ENCODE measurements around the gene TRPV2. TPM values are rescaled to one million over a fixed set of nuclear protein-coding genes. Genes with fewer than 3 reads are reported as not detected.

TRPV2 gene
- total RNA-seq, 1 experiment from 2014 or later, result 34.9 TPM

- in situ Hi-C loops (cut with HindIII; ENCODE audit: low pct_unique_long_range_greater_than_20kb, low sequenced_read_pairs), result no loop called here
- no peak for DNase-seq (ENCODE audit: low read depth, low spot score)
- ChIA-PET POLR2A (no interaction called here), CTCF (interaction anchor here (0.6 kb wide), 1 partner anchor 48 kb away, joined by 4 read pairs; no protein-coding TSS in a partner anchor)
- TF ChIP-seq CTCF (IDR thresholded peaks at IDR 0.05) (no peak), TCF7L2 (IDR thresholded peaks at IDR 0.05; ENCODE audit: low read depth, low read length) (no peak), REST (IDR thresholded peaks at IDR 0.05; ENCODE audit: insufficient read depth in 1 of 2, low read depth in 2 of 2, low read length in 1 of 2) (no peak), POLR2AphosphoS5 (IDR thresholded peaks at IDR 0.05; ENCODE audit: low read depth, low read length) (no peak), SIN3A (IDR thresholded peaks at IDR 0.05; ENCODE audit: borderline replicate concordance, insufficient read depth, low read depth, low read length) (no peak)
- H3K4me3 ChIP-seq (ENCODE audit: low read depth in 2 of 2, low read length in 2 of 2), result no peak overlapping the region
- no peaks in the 10 kb centered on the region for H3K36me3 ChIP-seq (ENCODE audit: control insufficient read depth, insufficient read depth, low read length)
- H3K27me3 ChIP-seq (ENCODE audit: control insufficient read depth, insufficient read depth, low read length), result no peaks in the 10 kb centered on the region
- no peaks in the 10 kb centered on the region for H3K9me3 ChIP-seq (ENCODE audit: control insufficient read depth, insufficient read depth, low read depth, low read length)
- H3K27ac ChIP-seq (ENCODE audit: low read length), result no peak overlapping the region
- intact Hi-C loops (cut with micrococcal nuclease; ENCODE audit: unreplicated experiment), result no loop called here
- ATAC-seq, result no peak
- no TSS peak for BruUV-seq (replicated peaks)
- no peaks in the 10 kb centered on the region for H3K4me1 ChIP-seq (ENCODE audit: control insufficient read depth, insufficient read depth, low read length)
These were observed 62.3 kb downstream of the TRPV2 start for GRCh38 chr17:16477666-16478065.

- in situ Hi-C loops (cut with HindIII; ENCODE audit: low pct_unique_long_range_greater_than_20kb, low sequenced_read_pairs), result no loop called here
- H3K27me3 ChIP-seq (ENCODE audit: control insufficient read depth, insufficient read depth, low read length), result no peaks in the 10 kb centered on the region
- ATAC-seq, result no peak
- ChIA-PET CTCF (no interaction called here), POLR2A (no interaction called here)
- H3K4me1 ChIP-seq (ENCODE audit: control insufficient read depth, insufficient read depth, low read length), result no peaks in the 10 kb centered on the region
- DNase-seq (ENCODE audit: low read depth, low spot score), result no peak
- no peaks in the 10 kb centered on the region for H3K9me3 ChIP-seq (ENCODE audit: control insufficient read depth, insufficient read depth, low read depth, low read length)
- intact Hi-C loops (cut with micrococcal nuclease; ENCODE audit: unreplicated experiment), result no loop called here
- H3K27ac ChIP-seq (ENCODE audit: low read length), result no peak overlapping the region
- H3K36me3 ChIP-seq (ENCODE audit: control insufficient read depth, insufficient read depth, low read length), result no peaks in the 10 kb centered on the region
- no peak overlapping the region for H3K4me3 ChIP-seq (ENCODE audit: low read depth in 2 of 2, low read length in 2 of 2)
- no TSS peak for BruUV-seq (replicated peaks)
- TF ChIP-seq REST (IDR thresholded peaks at IDR 0.05; ENCODE audit: insufficient read depth in 1 of 2, low read depth in 2 of 2, low read length in 1 of 2) (no peak), SIN3A (IDR thresholded peaks at IDR 0.05; ENCODE audit: borderline replicate concordance, insufficient read depth, low read depth, low read length) (no peak), TCF7L2 (IDR thresholded peaks at IDR 0.05; ENCODE audit: low read depth, low read length) (no peak), POLR2AphosphoS5 (IDR thresholded peaks at IDR 0.05; ENCODE audit: low read depth, low read length) (no peak), CTCF (IDR thresholded peaks at IDR 0.05) (no peak)
These were observed 63.3 kb downstream of the TRPV2 start for GRCh38 chr17:16478649-16479048.
